Activated T-helper 1 cell treated with anti-CD3 and anti-CD28 coated beads, Interleukin-2, amount 50 U/mL, for 16 hours (primary cell): Measurements from ENCODE around the gene ACAD9.
"Not testable (repeated sequence)": the region's sequence is repeated elsewhere in the genome, so short reads cannot be mapped to it uniquely, and the experiment has no call there.

Experiments
- DNase-seq, 2 donors: peaks; one replicate each; pipeline ENCODE4 v3.0.0-alpha.2; 2020; ENCODE audit warnings: low read depth in 1 of 2, low spot score in 1 of 2

ACAD9 gene

DNA sequence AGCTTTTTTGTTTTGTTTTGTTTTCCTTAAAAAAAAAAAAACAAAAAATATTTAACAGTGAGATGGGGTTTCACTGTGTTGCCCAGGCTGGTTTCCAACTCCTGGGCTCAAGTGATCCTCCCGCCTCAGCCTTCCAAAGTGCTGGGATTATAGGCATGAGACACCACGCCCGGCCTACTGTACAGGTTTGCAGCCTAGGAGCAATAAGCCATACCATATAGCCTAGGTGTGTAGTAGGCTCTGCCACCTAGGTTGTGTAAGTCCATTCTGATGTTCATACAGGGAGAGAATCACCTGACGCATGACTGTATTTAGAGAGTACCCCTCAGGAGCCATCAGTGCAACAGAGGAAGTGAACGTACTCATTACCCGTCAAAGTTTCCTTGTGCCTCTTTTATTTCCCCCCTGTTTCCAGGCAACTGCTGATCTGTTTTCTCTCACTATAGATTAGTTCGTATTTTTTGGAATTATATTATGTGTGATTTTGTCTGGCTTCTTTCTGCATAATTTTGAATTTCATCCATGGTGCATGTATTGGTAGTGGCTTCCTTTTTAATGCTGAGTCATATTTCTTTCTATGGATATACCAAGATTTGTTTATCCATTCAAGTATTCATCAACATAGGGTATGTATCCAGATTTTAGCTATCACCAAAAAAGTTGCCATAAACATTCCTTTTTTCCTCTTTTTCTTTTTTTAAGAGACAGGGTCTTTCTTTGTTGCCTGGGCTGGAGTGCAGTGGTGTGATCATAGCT is 9.9 kb downstream of the ACAD9 start:
- no peak for DNase-seq

DNA sequence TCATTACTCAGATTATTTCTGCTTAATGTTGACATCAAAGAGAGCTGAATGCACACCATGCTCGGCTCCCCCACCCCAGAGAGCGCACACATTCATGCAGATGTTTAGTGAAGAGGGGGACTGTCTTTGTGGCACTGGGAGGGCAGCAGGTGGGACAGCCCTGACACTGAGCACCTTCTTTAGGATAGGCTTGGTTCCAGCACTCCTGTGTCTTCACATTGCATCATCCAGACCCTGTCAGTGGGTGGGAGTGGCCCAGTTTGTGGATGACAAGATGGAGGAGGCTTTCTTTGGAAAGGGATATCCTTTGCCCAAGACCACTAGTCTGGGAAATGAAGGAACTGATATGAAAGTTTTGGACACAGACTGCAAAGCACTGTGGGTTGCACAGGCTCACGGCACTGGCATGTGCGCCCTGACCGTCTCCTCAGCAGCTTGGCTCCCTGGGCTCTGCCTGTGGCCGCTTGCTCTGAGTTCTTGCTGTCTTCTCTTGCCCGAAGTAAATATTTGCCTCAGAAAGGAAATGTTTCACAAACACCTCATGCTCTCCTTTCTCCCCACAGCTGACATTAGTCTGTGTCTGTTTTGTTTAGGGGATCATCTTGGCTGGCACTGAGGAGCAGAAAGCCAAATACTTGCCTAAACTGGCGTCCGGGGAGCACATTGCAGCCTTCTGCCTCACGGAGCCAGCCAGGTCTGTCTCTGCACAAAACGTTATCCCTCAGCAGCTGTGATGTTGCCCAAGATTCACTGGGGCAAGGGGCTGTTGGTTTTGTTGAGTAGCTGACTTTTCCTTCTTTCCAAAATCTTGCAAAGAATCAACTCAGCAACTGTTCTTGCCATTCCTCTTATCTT is 16.6 kb downstream of the ACAD9 start:
- no peak for DNase-seq

DNA sequence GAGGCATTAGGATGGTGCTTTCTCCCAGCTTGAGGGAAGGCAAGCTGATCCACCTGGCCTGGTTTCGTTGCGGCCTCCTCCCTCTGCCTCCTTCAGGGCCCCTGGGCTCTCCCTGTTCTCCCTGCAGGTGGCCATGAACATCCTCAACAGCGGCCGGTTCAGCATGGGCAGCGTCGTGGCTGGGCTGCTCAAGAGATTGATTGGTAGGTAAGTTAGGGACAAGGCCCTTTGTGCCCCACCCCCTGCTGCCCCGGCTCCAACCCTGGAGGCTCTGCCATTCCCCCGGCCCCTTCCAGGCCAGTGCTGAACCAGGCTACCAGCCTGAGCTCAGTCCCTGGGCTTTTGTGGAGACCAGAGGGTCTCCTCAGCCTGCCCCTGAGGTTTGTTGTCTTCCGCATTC is 23.0 kb downstream of the ACAD9 start:
- no peak for DNase-seq

DNA sequence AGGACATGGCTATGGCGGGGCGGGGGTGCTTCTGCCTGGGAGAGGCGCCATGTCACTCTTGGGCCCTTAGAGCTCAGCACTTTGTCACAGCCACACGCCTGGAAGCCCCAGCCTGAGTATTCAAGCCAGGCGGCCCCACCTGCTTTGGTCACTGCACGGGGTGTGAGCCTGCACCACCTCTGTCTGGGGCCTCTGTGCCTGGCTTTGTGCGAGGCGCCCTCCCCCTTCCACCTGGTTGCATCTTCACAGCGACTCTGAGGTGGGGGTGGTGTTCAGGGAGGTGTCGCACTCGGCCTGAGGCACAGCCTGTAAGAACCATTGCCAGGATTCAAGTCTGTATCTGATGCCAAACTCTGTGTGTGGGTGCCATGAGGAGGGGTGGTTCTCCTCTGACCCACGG is 24.1 kb downstream of the ACAD9 start:
- no peak for DNase-seq

DNA sequence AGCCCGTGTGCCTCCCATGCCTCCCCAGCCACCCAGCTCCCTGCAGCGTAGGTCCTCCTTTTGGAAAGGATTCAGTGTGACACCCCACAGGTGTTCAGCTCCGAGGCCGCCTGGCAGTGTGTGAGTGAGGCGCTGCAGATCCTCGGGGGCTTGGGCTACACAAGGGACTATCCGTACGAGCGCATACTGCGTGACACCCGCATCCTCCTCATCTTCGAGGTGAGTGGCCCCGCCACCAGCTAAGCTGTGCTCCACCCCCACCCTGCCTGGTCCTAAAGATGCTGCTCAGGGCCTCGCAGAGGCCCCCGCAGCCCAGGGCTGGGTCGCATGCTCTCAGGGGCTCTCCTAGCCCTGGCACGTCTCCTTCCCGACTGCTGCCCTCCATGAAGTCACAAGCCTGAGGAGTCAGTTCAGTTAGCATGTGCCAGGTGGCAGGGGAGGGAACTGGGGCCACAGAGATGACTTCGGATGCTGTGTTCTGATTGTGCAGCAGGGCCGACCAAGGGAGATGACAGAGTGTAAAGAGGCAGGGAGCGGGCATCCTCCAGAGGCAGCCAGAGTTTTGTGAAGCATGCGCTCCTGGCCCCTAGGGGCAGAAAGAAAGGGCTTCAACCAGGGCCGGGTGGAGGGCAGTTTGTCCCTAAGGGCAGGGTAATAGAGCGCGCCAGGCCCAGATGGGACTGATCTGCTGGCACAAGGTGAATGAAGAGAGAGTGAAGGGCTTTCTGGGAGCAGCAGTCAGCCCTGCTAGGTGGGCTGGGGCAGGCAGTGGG is 26.8 kb downstream of the ACAD9 start:
- no peak for DNase-seq

DNA sequence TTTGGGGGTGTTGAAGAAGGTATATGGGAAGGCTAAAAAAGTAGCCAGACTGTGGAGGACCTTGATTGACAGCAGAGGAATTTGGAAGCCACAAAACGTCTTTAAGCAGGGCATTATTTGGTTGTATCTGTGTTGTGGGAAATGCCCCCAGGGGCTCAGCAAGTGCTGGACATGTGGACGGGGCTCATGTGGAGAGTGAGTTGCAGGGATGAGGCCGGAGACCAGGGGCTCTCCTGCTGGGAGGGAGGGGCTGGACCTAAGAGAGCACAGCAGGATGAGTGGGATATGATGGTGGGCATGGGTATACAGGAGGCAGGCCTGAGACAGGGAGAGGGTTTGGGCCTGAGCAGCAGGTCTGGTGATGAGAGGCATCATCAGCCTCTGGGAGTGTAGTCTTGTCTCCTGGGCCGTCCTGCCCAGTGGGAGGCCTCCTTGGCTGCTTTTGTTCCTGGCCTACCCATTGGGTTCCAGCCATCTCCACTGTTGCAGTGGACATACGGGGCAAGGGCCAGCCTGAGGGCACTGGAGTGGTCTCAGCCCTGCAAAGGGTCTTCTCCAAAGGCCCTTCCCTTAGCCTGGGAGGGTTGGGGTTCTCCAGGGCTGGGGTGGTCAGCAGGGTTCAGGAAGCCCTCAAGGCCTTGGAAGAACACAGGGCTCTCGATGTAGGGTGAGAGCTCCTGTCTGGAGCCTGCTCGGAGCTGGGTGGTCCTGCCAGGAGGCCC is 27.5 kb downstream of the ACAD9 start:
- DNase-seq: no peak

DNA sequence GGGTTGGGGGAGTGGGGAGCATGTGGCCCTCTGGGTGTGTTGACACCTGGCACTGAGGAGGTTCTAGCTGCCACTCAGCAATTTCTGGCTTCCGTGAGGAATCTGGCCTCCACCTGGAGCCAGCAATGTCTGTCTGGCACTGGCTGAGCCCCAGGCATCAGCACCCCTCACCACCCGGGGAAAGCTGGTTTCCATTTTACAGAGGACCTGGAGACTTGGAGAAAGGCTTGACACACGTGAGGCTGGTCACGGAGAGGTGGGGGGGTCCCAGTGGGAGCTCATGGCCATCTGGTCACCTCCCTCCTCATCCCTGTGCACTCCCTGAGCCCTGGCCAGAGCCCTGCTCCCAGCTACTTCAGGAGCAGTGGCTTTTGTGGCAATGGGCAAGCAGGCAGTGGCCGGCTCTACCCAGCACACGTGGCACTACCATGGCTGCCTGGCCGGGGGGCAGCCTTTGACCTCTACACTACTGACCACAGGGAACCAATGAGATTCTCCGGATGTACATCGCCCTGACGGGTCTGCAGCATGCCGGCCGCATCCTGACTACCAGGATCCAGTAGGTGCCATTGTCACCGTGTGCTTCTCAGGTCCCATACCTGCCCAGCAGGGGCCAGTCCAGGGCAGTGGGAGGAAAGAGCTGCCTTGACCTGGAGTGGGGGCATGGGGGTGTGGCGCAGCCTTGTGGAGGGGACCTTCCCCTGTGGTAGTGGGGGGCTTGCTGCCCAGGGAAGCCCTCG is 28.5 kb downstream of the ACAD9 start:
- DNase-seq: no peak

DNA sequence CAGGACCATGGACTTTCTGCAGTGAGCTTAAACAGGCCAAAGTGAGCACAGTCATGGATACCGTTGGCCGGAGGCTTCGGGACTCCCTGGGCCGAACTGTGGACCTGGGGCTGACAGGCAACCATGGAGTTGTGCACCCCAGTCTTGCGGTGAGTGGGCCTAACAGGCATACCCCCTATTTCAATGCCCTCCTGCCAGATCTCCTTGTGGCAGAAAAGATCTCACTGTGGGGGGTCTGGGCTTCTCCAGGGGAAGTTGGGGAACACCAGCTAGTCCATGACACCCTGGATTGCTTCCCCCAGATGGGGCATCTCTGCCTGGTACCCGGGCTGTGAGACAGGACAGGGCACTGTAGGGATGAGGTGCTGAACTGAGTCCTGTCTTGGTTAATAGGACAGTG is 29.5 kb downstream of the ACAD9 start:
- DNase-seq: no peak

DNA sequence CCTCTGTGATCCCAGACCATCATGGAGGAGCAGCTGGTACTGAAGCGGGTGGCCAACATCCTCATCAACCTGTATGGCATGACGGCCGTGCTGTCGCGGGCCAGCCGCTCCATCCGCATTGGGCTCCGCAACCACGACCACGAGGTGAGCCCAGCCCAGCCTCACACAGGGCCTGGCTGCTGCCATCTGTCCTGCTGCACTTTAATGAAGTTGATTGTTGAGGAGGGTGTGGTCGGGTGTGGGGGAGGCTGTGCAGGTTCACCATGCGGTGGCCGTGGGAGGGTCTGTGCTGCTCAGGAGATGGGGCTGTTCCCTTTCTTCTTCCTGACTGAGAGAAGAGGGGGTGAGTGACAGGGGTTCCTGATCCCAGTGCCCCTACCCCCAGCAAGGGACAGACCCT is 30.6 kb downstream of the ACAD9 start:
- DNase-seq: no peak

DNA sequence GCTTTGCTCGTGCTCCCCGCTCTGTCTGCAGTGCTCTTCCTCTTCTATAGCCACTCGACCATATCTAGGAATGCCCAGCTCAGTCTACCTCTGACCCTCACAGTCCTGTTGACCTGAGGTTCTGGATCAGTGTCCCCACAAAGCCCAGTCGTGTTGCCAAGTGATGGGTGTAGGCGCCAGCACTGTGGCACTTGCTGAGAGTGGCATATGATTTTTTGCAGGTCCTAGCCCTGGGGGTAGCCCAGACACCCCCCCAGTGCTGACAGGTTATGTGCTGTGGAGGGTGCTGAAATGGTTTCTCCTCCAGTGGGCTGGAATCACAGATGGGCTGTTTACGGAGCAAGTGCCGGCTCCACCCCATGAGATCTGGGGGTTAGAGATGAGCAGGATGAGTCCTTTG is 32.5 kb downstream of the ACAD9 start:
- no peak for DNase-seq

DNA sequence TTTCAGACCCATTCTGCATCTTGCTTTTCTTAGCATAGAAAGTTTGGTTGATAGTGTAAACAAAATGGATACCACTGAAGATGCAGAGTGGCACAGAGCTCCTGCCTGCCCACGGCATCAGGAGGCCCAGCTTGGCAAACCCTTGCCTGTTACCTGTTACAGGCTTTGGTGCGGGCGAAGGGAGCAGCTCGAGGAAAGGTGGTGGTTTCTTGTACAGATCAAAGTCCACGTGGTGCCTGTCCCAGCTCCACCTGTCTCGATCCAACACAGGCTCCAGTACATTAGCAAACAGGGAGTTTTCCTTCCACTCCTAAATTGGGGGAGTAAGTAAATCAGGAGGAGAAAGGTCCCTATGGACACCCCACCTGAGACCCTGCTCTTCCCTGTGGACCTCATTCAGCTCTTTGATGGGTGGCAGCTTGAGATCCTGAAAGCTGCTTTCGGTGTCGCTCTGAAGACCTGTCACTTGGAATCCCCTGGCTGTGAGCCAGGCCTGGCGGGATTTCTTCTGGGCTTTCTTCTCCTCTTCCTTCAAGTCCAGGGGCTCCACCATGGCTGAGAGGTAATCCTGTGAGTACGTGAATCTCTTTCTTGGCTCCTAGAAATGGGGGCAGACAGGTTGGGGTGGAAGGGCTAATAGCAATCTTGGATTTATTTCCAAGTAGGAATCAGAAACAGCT is 35.7 kb downstream of the ACAD9 start:
- DNase-seq: no peak

DNA sequence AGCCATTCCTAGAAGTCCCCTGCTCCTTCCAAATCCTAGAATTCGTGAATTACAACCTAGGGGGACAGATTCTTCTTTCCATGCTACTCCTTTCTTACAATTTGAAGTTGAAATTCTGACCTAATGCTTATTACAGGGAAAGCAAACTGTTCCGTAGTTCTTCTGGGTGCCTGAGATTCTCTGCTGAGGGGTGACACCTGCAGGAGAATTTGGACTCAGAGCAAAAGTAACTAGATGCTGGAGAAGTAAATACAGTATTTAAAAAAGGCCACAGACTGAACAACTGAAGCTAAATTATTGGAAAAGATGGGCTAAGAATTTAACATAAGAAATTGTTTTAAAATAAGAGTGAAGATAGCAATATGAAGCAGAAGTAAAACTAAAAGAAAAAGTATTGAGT is 37.9 kb downstream of the ACAD9 start:
- no peak for DNase-seq

DNA sequence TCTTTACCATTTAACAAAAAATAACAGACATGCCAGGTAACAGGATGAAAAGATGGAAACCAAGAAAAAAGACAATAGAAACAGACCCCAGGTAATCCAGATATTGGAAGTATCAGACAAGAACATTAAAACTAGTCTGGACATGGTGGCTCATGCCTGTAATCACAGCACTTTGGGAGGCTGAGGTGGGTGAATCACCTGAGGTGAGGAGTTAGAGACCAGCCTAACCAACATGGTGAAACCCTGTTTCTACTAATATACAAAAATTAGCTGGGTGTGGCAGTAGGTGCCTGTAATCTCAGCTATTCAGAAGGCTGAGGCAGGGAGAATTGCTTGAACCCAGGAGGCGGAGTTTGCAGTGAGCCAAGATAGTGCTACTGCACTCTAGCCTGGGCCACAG is 40.6 kb downstream of the ACAD9 start:
- DNase-seq: no peak

DNA sequence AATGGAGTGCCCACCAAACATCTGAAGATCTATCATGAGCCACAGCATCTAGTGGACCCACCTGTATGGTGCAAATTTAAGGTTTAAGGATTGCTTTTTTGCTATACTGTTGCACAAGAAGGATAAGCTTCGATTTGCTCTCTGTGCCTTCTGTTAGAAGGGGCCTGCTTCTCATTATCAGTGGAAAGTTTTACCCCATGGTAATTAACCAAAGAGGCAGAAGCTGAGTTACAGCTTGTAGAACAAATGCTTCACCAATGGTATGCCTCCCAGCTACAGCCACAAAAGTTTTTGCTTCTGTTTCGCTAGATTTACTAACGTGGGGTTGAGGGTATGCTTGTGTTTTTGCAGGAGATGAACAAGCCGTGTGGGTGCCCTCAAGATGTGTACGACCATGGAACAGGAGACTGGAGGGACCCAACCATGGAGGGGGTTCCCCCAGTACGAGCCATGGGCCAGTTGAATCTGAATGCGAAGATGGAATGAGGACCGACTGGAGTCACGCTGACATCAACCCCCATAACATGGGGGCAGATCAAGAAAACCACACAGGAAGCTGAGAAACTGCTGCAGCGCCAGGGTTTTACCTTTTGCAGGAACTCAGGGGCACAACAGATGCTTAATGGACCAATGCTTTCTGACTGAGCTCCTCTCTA is 43.5 kb downstream of the ACAD9 start:
- DNase-seq: peak; percentile 7 to 20

DNA sequence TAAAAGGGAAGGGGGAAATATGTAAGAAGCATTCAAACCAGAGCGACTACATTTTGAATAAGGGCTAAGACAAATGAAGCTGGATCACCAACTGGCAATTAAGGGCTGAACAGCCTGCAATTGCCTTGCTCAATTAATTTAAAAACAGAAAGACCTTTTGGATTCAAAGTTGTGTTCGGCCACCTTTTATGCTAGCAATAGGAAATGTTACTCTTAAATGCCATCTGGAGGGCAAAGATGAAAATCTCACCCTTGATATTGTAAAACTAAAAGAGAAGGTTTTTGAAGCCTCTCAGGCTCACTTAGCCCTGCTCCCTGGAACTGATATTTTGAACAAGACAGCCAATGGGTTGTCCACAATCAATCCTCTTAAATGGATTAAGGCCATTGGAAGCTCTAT is 44.2 kb downstream of the ACAD9 start:
- DNase-seq: no peak

DNA sequence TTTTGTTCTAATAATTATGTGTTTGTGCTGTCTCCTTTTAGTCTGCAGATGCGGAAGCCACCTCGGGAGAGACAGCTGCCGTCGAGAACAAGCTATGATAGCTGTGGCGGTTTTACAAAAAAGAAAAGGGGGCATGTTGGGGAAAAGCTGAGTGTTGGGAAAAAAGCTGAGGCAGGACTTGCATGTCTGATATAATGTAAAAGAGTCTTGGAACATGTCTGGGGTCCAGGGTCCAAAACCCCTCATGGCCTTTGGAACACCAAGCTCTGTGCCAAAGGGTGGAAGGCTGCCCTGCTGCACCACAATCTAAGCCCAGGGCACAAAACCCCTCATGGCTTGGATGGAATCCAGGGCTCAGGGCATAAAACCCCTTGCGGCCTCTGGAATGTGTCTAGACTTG is 44.6 kb downstream of the ACAD9 start:
- not testable (repeated sequence) for DNase-seq

DNA sequence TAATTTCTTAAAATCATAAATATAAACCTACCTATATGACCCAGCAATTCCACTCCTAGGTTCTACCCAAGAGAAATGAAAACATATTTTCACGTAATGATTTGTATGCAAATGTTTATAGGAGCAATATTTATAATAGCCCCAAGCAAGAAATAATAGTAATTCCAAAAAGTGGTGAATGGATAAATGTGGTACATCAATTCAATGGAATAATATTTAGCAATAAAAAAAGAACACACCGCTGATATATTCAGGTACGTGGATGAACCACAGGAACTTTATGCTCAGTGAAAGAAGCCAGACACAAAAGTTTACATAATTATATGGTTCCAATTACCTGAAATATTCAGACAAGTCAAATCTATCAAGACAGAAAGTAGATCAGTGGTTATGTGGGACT is 49.9 kb downstream of the ACAD9 start:
- DNase-seq: no peak

DNA sequence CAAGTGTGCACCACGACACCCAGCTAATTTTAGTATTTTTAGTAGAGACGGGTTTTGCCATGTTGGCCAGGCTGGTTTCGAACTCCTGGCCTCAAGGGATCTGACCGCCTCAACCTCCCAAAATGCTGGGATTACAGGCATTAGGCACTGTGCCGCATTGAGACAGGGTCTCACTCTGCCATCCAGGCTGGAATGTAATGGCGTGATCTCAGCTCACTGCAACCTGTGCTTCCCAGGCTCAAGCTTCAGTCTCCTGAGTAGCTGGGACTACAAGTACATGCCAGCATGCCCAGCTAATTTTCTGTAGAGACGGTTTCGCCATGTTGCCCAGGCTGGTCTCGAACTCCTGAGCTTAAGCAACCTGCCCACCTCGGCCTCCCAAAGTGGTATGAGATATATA is 51.6 kb downstream of the ACAD9 start:
- DNase-seq: no peak

DNA sequence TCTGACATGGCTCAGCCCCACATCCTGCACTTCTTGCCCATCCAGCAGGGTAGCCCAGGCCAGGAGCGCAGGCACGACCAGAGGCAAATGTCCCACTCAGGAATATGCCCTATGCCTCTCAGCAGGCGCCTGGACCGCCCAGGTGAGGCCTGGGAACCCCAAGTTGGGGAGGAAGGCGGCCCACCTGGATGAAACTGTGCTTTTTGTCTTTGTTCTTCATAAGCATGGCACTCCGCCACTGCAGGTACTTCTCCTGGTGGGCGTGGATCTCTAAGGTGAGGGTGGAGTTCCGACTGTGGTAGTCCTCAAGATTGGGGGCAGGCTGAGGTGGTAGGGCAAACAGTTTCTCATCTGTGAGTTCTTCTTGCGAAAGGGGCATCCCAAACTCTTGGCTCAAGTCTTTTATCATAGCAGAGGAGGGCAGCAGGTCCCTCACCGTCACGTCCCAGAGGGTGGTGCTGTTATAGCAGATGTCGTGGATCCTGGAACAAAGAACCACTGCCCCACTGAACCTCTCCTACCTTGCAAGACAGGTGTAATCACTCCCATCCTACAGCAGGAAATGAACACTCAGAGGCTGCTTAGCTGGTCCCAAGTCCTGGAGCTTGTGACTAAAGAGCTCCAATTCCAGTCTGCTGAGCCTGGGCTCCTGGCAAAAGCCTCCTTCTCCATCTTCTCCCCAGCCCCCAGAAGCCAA is 53.2 kb downstream of the ACAD9 start:
- DNase-seq: no peak
